GM12801 (cell line): ENCODE data around the gene XRCC5.

ENCODE experiments used
- TF ChIP-seq, protein P1 (sequence below): IDR thresholded peaks from one replicate; pipeline ENCODE4 v1.5.1; 2011; ENCODE audit warnings: control low read depth; ENCODE audit not compliant: insufficient read length; ENCODE audit errors: extremely low read depth

Gene XRCC5

GRCh38 chr2:216161967-216162366 lies 52.8 kb downstream of the XRCC5 start:
- TF ChIP-seq, protein P1, sequence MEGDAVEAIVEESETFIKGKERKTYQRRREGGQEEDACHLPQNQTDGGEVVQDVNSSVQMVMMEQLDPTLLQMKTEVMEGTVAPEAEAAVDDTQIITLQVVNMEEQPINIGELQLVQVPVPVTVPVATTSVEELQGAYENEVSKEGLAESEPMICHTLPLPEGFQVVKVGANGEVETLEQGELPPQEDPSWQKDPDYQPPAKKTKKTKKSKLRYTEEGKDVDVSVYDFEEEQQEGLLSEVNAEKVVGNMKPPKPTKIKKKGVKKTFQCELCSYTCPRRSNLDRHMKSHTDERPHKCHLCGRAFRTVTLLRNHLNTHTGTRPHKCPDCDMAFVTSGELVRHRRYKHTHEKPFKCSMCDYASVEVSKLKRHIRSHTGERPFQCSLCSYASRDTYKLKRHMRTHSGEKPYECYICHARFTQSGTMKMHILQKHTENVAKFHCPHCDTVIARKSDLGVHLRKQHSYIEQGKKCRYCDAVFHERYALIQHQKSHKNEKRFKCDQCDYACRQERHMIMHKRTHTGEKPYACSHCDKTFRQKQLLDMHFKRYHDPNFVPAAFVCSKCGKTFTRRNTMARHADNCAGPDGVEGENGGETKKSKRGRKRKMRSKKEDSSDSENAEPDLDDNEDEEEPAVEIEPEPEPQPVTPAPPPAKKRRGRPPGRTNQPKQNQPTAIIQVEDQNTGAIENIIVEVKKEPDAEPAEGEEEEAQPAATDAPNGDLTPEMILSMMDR = no peak

- TF ChIP-seq, protein P1 = no peak
Observed at GRCh38 chr2:216163518-216163917, 54.4 kb downstream of the XRCC5 start.

DNA sequence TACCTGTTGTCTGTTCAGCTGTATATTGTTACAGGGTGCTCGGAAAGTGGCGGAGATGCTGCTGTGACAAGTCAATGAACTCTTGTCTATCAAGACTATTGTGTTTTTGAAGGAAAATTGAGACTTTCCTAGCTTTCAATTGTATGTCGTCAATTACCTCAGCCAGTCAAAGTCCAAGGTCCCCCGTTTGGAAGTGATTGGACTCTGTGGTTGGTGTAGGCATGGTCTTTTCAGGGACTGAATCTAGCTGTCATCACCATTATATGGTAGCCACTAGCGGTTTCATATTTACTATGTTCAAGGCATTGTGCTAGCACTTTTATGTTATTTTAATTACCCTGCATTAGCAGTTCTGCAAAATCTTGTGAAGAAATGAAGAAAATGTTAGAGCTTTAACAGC lies 54.9 kb downstream of the XRCC5 start:
- TF ChIP-seq, protein P1 = no peak

- TF ChIP-seq, protein P1 = no peak
Observed at GRCh38 chr2:216164576-216164975, 55.4 kb downstream of the XRCC5 start.

DNA sequence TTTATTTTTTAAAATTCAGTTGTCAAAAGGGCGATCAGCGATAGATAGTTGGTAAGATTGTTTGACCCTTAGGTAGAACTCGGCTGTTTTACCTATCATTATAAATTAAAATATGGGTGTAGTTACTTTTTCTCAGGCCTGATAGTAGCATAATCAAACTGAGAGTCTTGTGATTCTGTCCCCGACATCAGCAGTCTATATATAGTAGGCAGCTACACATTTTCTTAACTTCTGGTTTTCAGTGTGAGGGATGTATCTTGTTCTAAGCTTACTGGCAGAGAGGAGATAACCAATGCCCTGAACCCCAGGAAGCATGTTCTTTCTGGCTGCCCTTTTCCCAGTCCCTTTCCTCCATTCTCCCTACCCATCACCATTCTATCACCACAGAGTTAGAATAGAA lies 56.6 kb downstream of the XRCC5 start:
- TF ChIP-seq, protein P1 = no peak

- TF ChIP-seq, protein P1 = no peak
Observed at GRCh38 chr2:216169087-216169486, 59.9 kb downstream of the XRCC5 start.

DNA sequence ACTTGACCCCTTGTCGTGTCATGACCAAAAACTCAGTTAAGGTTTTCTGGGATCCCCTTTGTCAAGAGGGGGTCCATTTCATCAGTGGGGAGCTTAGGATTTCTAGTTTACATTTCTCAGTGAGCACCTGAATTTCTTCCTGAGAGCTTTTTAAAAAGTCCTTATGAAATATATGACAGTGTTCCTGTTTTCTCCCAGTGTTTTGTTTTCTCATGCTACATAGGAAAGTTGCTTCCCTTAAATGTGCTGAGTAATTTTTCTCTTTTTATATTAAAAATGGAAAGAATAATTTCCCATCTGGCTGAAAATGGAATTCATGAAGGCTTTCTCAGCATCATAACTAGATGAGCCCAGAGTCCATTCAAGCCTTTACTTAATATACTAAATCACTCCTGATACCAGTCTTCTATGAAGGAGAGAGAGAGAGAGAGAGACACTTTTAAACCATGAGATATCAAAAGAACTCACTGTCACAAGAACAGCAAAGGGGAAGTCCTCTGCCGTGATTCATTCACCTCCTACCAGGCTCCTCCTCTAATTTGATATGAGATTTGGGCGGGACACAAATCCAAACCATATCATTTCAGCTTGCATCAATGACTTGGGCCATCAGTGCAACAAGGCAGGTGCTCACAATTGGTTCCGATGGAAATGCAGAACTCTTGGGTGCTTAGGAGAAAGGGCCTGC lies 61.1 kb downstream of the XRCC5 start:
- TF ChIP-seq, protein P1 = no peak
